ENCODE results near the gene PDGFD.

Gene PDGFD

DNA sequence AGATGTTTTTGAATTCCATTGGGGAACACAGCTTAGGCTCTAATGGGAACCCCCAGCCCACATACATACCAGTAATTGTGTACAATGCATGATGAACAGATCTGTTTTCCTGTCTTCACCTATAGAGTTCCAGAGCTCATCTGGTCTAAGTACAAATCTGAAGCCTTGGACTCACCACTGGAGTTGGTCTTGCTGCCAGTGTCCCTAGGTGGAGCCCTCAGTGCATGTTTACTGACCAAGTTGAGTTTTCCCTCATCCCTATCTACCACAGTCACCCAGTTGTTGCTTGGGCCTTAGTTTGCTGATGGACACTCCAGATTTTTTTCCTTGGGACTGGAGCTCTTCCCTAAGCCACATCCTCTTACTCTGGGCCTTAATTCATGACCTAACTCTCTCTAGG, 286.7 kb downstream of the PDGFD start:
- TF ChIP-seq, protein P1, sequence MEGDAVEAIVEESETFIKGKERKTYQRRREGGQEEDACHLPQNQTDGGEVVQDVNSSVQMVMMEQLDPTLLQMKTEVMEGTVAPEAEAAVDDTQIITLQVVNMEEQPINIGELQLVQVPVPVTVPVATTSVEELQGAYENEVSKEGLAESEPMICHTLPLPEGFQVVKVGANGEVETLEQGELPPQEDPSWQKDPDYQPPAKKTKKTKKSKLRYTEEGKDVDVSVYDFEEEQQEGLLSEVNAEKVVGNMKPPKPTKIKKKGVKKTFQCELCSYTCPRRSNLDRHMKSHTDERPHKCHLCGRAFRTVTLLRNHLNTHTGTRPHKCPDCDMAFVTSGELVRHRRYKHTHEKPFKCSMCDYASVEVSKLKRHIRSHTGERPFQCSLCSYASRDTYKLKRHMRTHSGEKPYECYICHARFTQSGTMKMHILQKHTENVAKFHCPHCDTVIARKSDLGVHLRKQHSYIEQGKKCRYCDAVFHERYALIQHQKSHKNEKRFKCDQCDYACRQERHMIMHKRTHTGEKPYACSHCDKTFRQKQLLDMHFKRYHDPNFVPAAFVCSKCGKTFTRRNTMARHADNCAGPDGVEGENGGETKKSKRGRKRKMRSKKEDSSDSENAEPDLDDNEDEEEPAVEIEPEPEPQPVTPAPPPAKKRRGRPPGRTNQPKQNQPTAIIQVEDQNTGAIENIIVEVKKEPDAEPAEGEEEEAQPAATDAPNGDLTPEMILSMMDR (IDR thresholded peaks at IDR 0.05; ENCODE audit: low read depth, low read length, missing control alignments) = peak; percentile 15
- DNase-seq (ENCODE audit: extremely low read depth, low read depth) = no peak
- no peak overlapping the region for H3K4me3 ChIP-seq (replicated peaks; ENCODE audit: low read depth, low read length)

DNA sequence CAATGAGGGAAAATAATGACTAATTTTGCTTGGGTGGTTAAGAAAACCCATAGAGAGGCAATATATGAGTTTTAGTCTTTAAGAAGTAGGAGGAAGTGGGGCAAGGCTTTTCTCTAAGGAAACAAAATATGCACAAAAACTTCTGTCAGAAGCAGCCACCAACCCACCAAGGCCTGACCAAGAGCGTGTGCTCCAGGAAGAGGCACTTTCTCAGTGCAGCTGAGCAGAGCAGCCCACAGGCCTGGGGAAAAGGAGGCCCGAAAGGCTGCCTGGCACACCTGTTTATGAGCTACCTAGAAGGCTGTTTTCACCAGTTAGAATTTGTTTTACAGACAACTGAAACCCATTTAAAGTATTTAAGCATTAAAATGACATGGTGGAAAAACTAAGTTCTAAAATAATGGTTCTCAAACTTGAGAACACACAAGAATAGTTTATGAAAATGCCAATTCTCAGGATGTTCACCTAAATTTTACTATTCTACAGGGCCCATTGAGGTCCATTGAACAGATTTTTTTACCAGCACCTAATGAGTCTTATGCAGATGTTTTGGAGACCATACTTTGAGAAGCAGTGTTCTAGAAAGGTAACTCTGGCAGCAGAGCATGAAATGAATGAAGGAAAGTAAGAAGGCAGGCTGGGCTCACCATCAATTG, 288.0 kb downstream of the PDGFD start:
- H3K4me3 ChIP-seq (replicated peaks; ENCODE audit: low read depth, low read length) = no peak overlapping the region
- TF ChIP-seq, protein P1 (IDR thresholded peaks at IDR 0.05; ENCODE audit: low read depth, low read length, missing control alignments) = no peak
- DNase-seq (ENCODE audit: extremely low read depth, low read depth) = no peak

DNA sequence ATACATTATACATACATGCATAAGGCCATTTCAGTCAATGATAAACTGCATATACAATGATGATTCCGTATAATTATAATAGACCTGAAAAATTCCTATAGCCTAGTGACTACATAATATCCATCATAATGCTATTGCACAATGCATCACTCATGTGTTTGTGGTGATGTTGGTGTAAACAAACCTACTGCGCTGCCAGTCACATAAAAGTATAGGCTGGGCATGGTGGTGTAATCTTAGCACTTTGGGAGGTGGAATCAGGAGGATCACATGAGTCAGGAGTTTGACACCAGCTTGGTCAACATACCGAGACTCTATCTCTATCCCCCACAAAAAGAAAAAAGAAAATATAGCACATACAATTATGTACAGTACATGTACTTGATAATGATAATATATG, 291.2 kb downstream of the PDGFD start:
- H3K4me3 ChIP-seq (replicated peaks; ENCODE audit: low read depth, low read length) = no peak overlapping the region
- no peak for DNase-seq (ENCODE audit: extremely low read depth, low read depth)
- TF ChIP-seq, protein P1 (IDR thresholded peaks at IDR 0.05; ENCODE audit: low read depth, low read length, missing control alignments) = no peak

DNA sequence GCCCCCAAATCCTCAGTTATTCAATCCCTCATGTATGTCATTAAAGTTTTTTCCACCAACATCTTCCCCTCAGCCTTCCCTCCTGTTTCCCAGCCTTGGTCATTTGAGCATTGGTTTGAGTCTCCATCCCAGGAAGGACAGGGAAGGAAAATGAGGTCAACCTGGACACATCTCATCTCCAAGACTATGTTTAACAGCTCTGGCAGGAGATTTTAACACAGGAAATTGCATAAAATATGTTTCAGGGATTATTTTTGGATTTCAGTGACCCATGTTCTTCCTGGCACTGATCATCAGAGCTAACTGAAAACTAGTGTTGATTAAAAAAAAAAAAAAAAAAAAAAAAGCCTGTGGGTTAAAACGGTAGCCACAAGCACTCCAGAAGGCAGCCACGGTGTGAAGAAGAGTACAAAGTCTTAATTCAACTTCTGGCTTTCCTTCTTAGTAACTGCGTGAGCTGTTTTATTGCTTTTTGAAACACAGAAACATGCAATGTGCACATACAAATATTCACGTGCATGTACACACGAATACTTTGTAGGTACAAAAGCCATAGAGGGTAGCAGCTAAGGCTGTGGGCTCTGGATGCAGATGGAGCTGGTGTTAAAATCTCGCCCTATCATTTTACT, 291.9 kb downstream of the PDGFD start:
- H3K4me3 ChIP-seq (replicated peaks; ENCODE audit: low read depth, low read length) = no peak overlapping the region
- no peak for DNase-seq (ENCODE audit: extremely low read depth, low read depth)
- TF ChIP-seq, protein P1 (IDR thresholded peaks at IDR 0.05; ENCODE audit: low read depth, low read length, missing control alignments) = no peak

DNA sequence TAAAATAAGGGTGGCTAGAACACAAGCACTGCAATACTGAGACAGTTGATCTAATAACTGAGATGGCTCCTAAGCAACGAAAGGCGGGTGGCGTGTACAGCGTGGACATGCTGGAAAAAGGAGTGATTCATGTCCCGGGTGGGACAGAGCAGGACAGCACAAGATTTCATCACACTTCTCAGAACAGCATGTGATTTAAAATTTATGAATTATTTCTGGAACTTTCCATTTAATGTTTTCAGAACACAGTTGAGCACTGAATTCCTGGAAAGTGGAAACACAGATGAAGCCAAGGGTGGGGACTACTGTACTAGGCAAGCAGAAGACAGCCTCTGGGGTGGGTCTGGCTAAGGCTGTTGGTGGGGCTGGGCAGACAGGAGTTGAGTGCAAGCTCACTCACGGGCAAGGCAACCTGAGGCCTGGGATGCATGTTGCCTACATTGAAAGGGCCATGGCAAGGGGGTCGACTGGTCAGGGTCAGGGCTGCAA, 293.1 kb downstream of the PDGFD start:
- no peak for DNase-seq (ENCODE audit: extremely low read depth, low read depth)
- H3K4me3 ChIP-seq (replicated peaks; ENCODE audit: low read depth, low read length) = no peak overlapping the region
- TF ChIP-seq, protein P1 (IDR thresholded peaks at IDR 0.05; ENCODE audit: low read depth, low read length, missing control alignments) = no peak

DNA sequence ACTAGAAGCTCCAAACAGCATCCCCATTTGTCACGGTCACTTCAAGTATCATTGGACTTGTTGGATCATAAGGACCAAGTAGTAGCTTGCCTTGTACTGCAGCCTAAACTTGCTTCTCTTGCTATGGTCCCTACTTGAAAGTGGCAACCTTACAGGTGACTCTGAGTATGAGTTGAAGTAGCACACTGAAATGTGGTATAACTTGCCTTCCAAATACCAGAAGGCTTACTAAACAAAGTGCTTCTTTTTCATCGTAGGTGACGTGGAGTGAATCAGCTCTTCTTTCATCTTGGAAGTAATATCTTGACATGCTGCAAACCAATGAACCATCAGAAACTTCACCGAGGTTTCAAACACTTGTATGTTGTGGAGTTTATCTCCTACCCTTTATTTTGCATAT, 296.5 kb downstream of the PDGFD start:
- no peak overlapping the region for H3K4me3 ChIP-seq (replicated peaks; ENCODE audit: low read depth, low read length)
- TF ChIP-seq, protein P1 (IDR thresholded peaks at IDR 0.05; ENCODE audit: low read depth, low read length, missing control alignments) = no peak
- DNase-seq (ENCODE audit: extremely low read depth, low read depth) = no peak

Measured in HFF-Myc (cell line).